ENCODE data around the gene OTP. TPM values are rescaled to one million over a fixed set of nuclear protein-coding genes. Genes with fewer than 3 reads are reported as not detected.
A peak's percentile ranks its signal among the peaks of the same experiment; 100 is the strongest.

Gene OTP
- total and polyA plus RNA-seq, 7 donors = 0.01 TPM; not detected in 6

GRCh38 chr5:77649776-77650175, 11.3 kb upstream of the OTP start:
- Histone ChIP-seq H3K27me3 (ENCODE audit: insufficient read depth in 3 of 3, low read length in 2 of 3) (peaks cover 0 to 29% (median 4%) of the 10 kb centered on the region in 3 donors), H3K36me3 (ENCODE audit: insufficient read depth in 1 of 2, low read depth in 1 of 2) (no peaks in the 10 kb centered on the region), H3K27ac (no peak overlapping the region), H3K4me3 (no peak overlapping the region), H3K4me1 (no peaks in the 10 kb centered on the region), H3K9me3 (no peaks in the 10 kb centered on the region)
- no peak for ATAC-seq
- intact Hi-C loops (cut with DNase I) = loop anchor here (10.0 kb wide), 3 partner anchors 125 to 355 kb away; partner anchors contain the start of gene TBCA (in 1 of the 2)
- WGBS, 3 donors = 87 to 94% (median 93%) methylated on average over 2 of the region's 2 CpGs
- DNase-seq = no peak
- no peak for TF ChIP-seq CTCF (IDR thresholded peaks at IDR 0.05)

- 57 to 67% (median 65%) methylated on average over 11 of the region's 11 CpGs for WGBS, 3 donors
- H3K27ac ChIP-seq = no peak overlapping the region
- no peak for TF ChIP-seq CTCF (IDR thresholded peaks at IDR 0.05)
- H3K9me3 ChIP-seq = no peaks in the 10 kb centered on the region
- intact Hi-C loops (cut with DNase I) = loop anchor here (2.0 to 10.0 kb wide), 4 partner anchors 129 to 363 kb away; partner anchors contain the start of gene TBCA (in 1 of the 2)
- H3K4me1 ChIP-seq = peaks cover 5% of the 10 kb centered on the region
- no peaks in the 10 kb centered on the region for H3K36me3 ChIP-seq (ENCODE audit: insufficient read depth in 1 of 2, low read depth in 1 of 2)
- H3K4me3 ChIP-seq = peak overlapping the region; percentile 48
- DNase-seq = no peak
- ATAC-seq = no peak
- H3K27me3 ChIP-seq (ENCODE audit: insufficient read depth in 3 of 3, low read length in 2 of 3) = peaks cover 0 to 66% (median 20%) of the 10 kb centered on the region in 3 donors
Measured at GRCh38 chr5:77645995-77646639, 7.6 kb upstream of the OTP start.

GRCh38 chr5:77645158-77645994, 6.9 kb upstream of the OTP start:
- intact Hi-C loops (cut with DNase I) = loop anchor here (10.0 kb wide), 3 partner anchors 129 to 359 kb away; partner anchors contain the start of gene TBCA (in 1 of the 2)
- Histone ChIP-seq H3K27me3 (ENCODE audit: insufficient read depth in 3 of 3, low read length in 2 of 3) (peaks cover 0 to 69% (median 26%) of the 10 kb centered on the region in 3 donors), H3K4me3 (peak overlapping the region; percentile 48), H3K4me1 (peaks cover 7% of the 10 kb centered on the region), H3K27ac (no peak overlapping the region), H3K36me3 (ENCODE audit: insufficient read depth in 1 of 2, low read depth in 1 of 2) (no peaks in the 10 kb centered on the region), H3K9me3 (no peaks in the 10 kb centered on the region)
- 2 to 4% (median 3%) methylated on average over 54 to 80 of the region's 80 CpGs for WGBS, 3 donors
- DNase-seq (peak in 1 of 2 donors; percentile 30), ATAC-seq (peak; percentile 71 to 94 (median 86))
- peak; percentile 57 for TF ChIP-seq CTCF (IDR thresholded peaks at IDR 0.05)

- ATAC-seq (no peak), DNase-seq (no peak)
- Histone ChIP-seq H3K27me3 (ENCODE audit: insufficient read depth in 3 of 3, low read length in 2 of 3) (peaks cover 0 to 78% (median 30%) of the 10 kb centered on the region in 3 donors), H3K27ac (no peak overlapping the region), H3K9me3 (no peaks in the 10 kb centered on the region), H3K36me3 (ENCODE audit: insufficient read depth in 1 of 2, low read depth in 1 of 2) (no peaks in the 10 kb centered on the region), H3K4me1 (peaks cover 9% of the 10 kb centered on the region), H3K4me3 (peak overlapping the region; percentile 33)
- no peak for TF ChIP-seq CTCF (IDR thresholded peaks at IDR 0.05)
- intact Hi-C loops (cut with DNase I) = loop anchor here (10.0 kb wide), 3 partner anchors 130 to 360 kb away; partner anchors contain the start of gene TBCA (in 1 of the 2)
- 8 to 10% (median 8%) methylated on average over 33 of the region's 33 CpGs for WGBS, 3 donors
Measured at GRCh38 chr5:77644371-77645157, 6.1 kb upstream of the OTP start.

Measured in psoas muscle (tissue), 8 donors.